Activated CD8-positive, alpha-beta memory T cell treated with anti-CD3 and anti-CD28 coated beads for 24 hours (primary cell): ENCODE measurements around the gene STIM2.
"Not testable (repeated sequence)": the region's sequence is repeated elsewhere in the genome, so short reads cannot be mapped to it uniquely, and the experiment has no call there.

Source experiments
- DNase-seq: peaks from one replicate; pipeline ENCODE4 v3.0.0-alpha.2; 2020

Gene STIM2

GRCh38 chr4:26870576-26871262 lies 10.1 kb downstream of the STIM2 start:
- no peak for DNase-seq

- DNase-seq: no peak
Observed at GRCh38 chr4:26871611-26872010, 11.0 kb downstream of the STIM2 start.

- peak; percentile 74 for DNase-seq
Observed at GRCh38 chr4:26873391-26874026, 12.9 kb downstream of the STIM2 start.

GRCh38 chr4:26874110-26874509 lies 13.5 kb downstream of the STIM2 start:
- DNase-seq: no peak

GRCh38 chr4:26877406-26877805 lies 16.8 kb downstream of the STIM2 start:
- no peak for DNase-seq

GRCh38 chr4:26877961-26878360 lies 17.3 kb downstream of the STIM2 start:
- no peak for DNase-seq

GRCh38 chr4:26878794-26879391 lies 18.3 kb downstream of the STIM2 start:
- DNase-seq: peak; percentile 68

GRCh38 chr4:26879805-26880204 lies 19.2 kb downstream of the STIM2 start:
- DNase-seq: no peak

- DNase-seq: no peak
Observed at GRCh38 chr4:26884026-26884425, 23.4 kb downstream of the STIM2 start.

GRCh38 chr4:26884486-26884988 lies 23.9 kb downstream of the STIM2 start:
- no peak for DNase-seq

GRCh38 chr4:26885912-26886274 lies 25.3 kb downstream of the STIM2 start:
- no peak for DNase-seq

GRCh38 chr4:26887143-26887542 lies 26.5 kb downstream of the STIM2 start:
- DNase-seq: no peak

GRCh38 chr4:26887809-26888208 lies 27.2 kb downstream of the STIM2 start:
- DNase-seq: no peak

GRCh38 chr4:26889356-26889755 lies 28.7 kb downstream of the STIM2 start:
- DNase-seq: no peak

- no peak for DNase-seq
Observed at GRCh38 chr4:26891054-26891453, 30.4 kb downstream of the STIM2 start.

GRCh38 chr4:26891867-26892266 lies 31.2 kb downstream of the STIM2 start:
- no peak for DNase-seq

- no peak for DNase-seq
Observed at GRCh38 chr4:26892480-26893150, 32.0 kb downstream of the STIM2 start.

GRCh38 chr4:26893491-26893890 lies 32.9 kb downstream of the STIM2 start:
- no peak for DNase-seq

- not testable (repeated sequence) for DNase-seq
Observed at GRCh38 chr4:26894881-26895280, 34.2 kb downstream of the STIM2 start.

GRCh38 chr4:26896636-26897035 lies 36.0 kb downstream of the STIM2 start:
- no peak for DNase-seq

- no peak for DNase-seq
Observed at GRCh38 chr4:26899991-26900390, 39.4 kb downstream of the STIM2 start.

GRCh38 chr4:26900765-26901164 lies 40.1 kb downstream of the STIM2 start:
- DNase-seq: no peak

- DNase-seq: no peak
Observed at GRCh38 chr4:26905172-26905571, 44.5 kb downstream of the STIM2 start.
